Smooth muscle cell (in vitro differentiated cells): ENCODE results near the gene MOB3A. TPM values are rescaled to one million over a fixed set of nuclear protein-coding genes. Genes with fewer than 3 reads are reported as not detected.
"Not testable (repeated sequence)": the region's sequence is repeated elsewhere in the genome, so short reads cannot be mapped to it uniquely, and the experiment has no call there.

Experiments used
- DNase-seq: peaks from one replicate; lab custom pipeline; 2025; ENCODE audit not compliant: unreplicated experiment; lab: John Stamatoyannopoulos, UW
- H2AFZ ChIP-seq: fragments of 200-600 bp; sonication (generic); 2 replicates; pipeline ENCODE4 v1.6.0; 2016; ENCODE audit warnings: antibody characterized with exemption, low read depth, mild to moderate bottlenecking
- H3F3A ChIP-seq: fragments of 200-600 bp; sonication (generic); 2 replicates; pipeline ENCODE4 v1.6.0; 2017; ENCODE audit warnings: antibody characterized with exemption, low read depth
- H3K27ac ChIP-seq: fragments of 200-600 bp; sonication (generic); 2 replicates; pipeline ENCODE4 v1.5.1; 2016; ENCODE audit warnings: low read depth, mild to moderate bottlenecking
- H3K27me3 ChIP-seq: fragments of 200-600 bp; sonication (generic); 2 replicates; pipeline ENCODE4 v1.6.1; 2016; ENCODE audit warnings: low read depth, mild to moderate bottlenecking
- H3K36me3 ChIP-seq: fragments of 200-600 bp; sonication (generic); 2 replicates; pipeline ENCODE4 v1.5.1; 2016; ENCODE audit warnings: low read depth
- H3K4me1 ChIP-seq: fragments of 200-600 bp; sonication (generic); 2 replicates; pipeline ENCODE4 v1.5.1; 2016; ENCODE audit warnings: low read depth
- H3K4me2 ChIP-seq: fragments of 200-600 bp; sonication (generic); 2 replicates; pipeline ENCODE4 v1.6.0; 2016; ENCODE audit warnings: mild to moderate bottlenecking
- H3K4me3 ChIP-seq: fragments of 200-600 bp; sonication (generic); 2 replicates; pipeline ENCODE4 v1.5.1; 2016; ENCODE audit warnings: mild to moderate bottlenecking
- H3K79me2 ChIP-seq: fragments of 200-600 bp; sonication (generic); 2 replicates; pipeline ENCODE4 v1.6.0; 2016; ENCODE audit warnings: low read depth, mild to moderate bottlenecking
- H3K9ac ChIP-seq: fragments of 200-600 bp; sonication (generic); 2 replicates; pipeline ENCODE4 v1.6.0; 2016; ENCODE audit warnings: low read depth
- H3K9me3 ChIP-seq: fragments of 200-600 bp; sonication (generic); replicated peaks from 2 replicates; pipeline ENCODE4 v1.5.1; 2016; ENCODE audit warnings: low read depth
- H4K20me1 ChIP-seq: fragments of 200-600 bp; sonication (generic); 2 replicates; pipeline ENCODE4 v1.6.0; 2016; ENCODE audit warnings: low read depth
- WGBS: methylation state at CpG from one replicate; pipeline ENCODE4 v1.1.7; 2016; ENCODE audit warnings: low lambda C conversion rate; 5-methylcytosine and 5-hydroxymethylcytosine counted together
- polyA plus RNA-seq: library from polyadenylated mRNA; unstranded; fragments of >200 nt; fragmentation: Nextera tagmentation; extraction: Ambion mirVana; gene quantifications from 2 replicates; pipeline ENCODE4 v1.2.1, GENCODE V29; 2016
- total RNA-seq: library from RNA; depleted of rRNA; stranded (reverse); fragments of >200 nt; gene quantifications from 2 replicates; pipeline ENCODE4 v1.2.3, GENCODE V29; 2014
- TF ChIP-seq, protein P1 (sequence below): fragments of 200-600 bp; sonication (generic); IDR thresholded peaks from 2 replicates; pipeline ENCODE4 v1.5.1; 2017; ENCODE audit warnings: borderline replicate concordance, mild to moderate bottlenecking, antibody characterized with exemption; ENCODE audit not compliant: insufficient read depth, poor library complexity, severe bottlenecking

MOB3A gene
- total and polyA plus RNA-seq, 2 experiments from 2014 or later = 11.2 to 23.8 TPM

DNA sequence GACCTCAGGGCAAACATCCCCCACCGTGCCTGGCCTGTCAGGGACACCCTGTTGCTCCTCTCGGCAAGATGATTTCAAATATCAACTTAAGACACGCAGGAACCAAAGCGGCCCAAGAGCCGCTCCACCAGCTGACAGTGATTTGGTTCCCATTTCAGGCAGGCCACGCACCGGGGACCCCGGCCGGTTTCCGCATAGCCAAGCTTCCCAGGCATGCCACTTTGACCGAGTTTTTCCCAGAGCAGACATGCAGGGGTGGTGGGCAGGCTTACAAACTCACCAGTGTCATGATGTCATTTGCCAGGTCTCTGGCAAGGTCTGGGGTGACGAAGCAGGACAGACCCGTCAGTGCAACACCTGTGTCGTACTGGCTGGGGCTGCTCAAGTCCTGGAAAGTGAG lies 36.1 kb upstream of the MOB3A start:
- TF ChIP-seq, protein P1, sequence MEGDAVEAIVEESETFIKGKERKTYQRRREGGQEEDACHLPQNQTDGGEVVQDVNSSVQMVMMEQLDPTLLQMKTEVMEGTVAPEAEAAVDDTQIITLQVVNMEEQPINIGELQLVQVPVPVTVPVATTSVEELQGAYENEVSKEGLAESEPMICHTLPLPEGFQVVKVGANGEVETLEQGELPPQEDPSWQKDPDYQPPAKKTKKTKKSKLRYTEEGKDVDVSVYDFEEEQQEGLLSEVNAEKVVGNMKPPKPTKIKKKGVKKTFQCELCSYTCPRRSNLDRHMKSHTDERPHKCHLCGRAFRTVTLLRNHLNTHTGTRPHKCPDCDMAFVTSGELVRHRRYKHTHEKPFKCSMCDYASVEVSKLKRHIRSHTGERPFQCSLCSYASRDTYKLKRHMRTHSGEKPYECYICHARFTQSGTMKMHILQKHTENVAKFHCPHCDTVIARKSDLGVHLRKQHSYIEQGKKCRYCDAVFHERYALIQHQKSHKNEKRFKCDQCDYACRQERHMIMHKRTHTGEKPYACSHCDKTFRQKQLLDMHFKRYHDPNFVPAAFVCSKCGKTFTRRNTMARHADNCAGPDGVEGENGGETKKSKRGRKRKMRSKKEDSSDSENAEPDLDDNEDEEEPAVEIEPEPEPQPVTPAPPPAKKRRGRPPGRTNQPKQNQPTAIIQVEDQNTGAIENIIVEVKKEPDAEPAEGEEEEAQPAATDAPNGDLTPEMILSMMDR = no peak
- DNase-seq = no peak

DNA sequence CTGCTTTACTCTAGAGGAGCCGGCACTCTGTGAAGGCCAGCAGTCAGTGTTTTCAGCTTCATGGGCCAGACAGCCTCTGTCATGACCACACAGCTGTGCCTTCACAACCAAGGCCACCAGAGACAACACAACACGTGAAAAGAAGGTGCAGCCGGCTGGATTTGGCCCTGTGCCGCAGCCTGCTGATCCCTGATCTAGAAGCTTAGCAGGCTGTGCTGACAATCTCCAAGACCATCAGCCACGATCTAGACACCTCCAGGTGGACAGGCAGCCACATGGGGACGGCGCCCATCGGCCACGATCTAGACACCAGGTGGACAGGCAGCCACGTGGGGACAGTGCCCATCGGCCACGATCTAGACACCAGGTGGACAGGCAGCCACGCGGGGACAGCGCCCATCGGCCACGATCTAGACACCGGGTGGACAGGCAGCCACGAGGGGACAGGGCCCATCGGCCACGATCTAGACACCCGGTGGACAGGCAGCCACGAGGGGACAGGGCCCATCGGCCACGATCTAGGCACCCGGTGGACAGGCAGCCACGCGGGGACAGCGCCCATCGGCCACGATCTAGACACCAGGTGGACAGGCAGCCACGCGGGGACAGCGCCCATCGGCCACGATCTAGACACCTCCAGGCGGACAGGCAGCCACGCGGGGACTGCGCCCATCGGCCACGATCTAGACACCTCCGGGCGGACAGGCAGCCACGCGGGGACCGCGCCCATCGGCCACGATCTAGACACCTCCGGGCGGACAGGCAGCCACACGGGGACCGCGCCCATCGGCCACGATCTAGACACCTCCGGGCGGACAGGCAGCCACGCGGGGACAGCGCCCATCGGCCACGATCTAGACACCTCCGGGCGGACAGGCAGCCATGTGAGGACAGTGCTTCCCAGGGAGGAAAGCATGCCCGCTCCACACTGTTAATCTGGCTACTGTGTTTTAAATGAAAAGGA lies 35.2 kb upstream of the MOB3A start:
- not testable (repeated sequence) for H3K36me3 ChIP-seq, H2AFZ ChIP-seq, H3K4me2 ChIP-seq, H3K4me3 ChIP-seq, H3K27ac ChIP-seq, H3K4me1 ChIP-seq, H3K9me3 ChIP-seq, H3F3A ChIP-seq, H3K27me3 ChIP-seq, DNase-seq, H3K9ac ChIP-seq
- WGBS = 98% methylated on average over 55 of the region's 67 CpGs
- H3K79me2 ChIP-seq = peaks cover 39% of the 10 kb centered on the region
- H4K20me1 ChIP-seq = peaks cover 91% of the 10 kb centered on the region

More for the DNA sequence above, 36.1 kb upstream of the MOB3A start:
- Histone ChIP-seq H3F3A (no peaks in the 10 kb centered on the region), H3K4me2 (no peak overlapping the region), H3K9ac (no peak overlapping the region), H3K27me3 (no peaks in the 10 kb centered on the region), H3K4me3 (no peak overlapping the region), H2AFZ (no peak overlapping the region), H3K79me2 (peaks cover 48% of the 10 kb centered on the region), H3K4me1 (no peaks in the 10 kb centered on the region), H3K9me3 (no peaks in the 10 kb centered on the region), H4K20me1 (peaks cover 93% of the 10 kb centered on the region), H3K36me3 (no peaks in the 10 kb centered on the region), H3K27ac (no peak overlapping the region)
- 96% methylated on average over 14 of the region's 14 CpGs for WGBS

DNA sequence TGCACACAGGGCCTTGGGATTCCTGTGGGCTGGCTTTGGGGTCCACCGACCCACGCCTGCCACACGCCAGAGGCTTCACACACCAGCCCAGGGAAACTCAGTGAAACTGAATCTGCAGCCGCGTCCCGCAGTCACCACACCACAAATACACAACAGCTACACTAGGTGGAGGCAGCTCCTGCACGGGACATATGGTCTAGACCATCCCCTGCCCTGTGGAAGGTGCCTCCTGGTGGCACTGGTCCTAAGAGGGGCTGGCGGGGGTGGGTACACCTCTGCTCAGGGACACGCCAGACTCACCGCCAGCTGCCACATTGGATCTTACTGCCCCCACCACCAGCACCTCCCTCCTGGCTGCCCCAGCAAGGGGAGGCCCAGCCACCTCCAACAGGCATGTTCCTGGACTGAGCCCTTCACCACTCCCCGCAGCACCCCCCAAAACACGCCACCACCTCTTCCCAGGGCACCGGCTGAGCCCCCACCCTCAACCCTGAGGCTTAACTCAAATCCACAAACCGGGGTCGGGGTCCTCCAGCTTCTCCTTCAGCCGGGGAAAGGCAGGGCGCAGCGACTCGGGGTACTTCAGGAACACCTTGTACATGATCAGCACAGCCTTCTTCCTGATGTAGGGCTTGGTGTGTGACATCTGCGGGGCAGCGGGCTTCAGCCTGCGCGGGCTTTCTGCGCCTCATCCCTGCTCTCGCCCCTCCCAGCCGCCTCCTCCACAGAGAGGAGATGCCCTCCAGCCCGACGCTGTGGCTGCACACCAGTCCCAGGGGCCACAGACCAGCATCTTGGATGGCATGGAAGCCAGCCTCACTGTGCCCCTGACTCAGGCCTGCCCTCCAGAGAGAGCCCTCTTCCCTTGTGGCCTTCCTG lies 34.0 kb upstream of the MOB3A start:
- H3K79me2 ChIP-seq = peaks cover 33% of the 10 kb centered on the region
- peaks cover 91% of the 10 kb centered on the region for H4K20me1 ChIP-seq
- no peak for DNase-seq

More for the DNA sequence above, 34.0 kb upstream of the MOB3A start:
- Histone ChIP-seq H3F3A (no peaks in the 10 kb centered on the region), H3K27ac (no peak overlapping the region), H3K36me3 (no peaks in the 10 kb centered on the region), H3K4me1 (no peaks in the 10 kb centered on the region), H3K27me3 (no peaks in the 10 kb centered on the region), H2AFZ (no peak overlapping the region), H3K9ac (no peak overlapping the region), H3K9me3 (no peaks in the 10 kb centered on the region), H3K4me2 (no peak overlapping the region), H3K4me3 (no peak overlapping the region)
- TF ChIP-seq, protein P1 = no peak
- WGBS = 97% methylated on average over 28 of the region's 28 CpGs
